ENCODE results near the gene SYCP2. TPM values are rescaled to one million over a fixed set of nuclear protein-coding genes. Genes with fewer than 3 reads are reported as not detected.
"Not testable (repeated sequence)": the region's sequence is repeated elsewhere in the genome, so short reads cannot be mapped to it uniquely, and the experiment has no call there.

The SYCP2 gene
- total and polyA plus RNA-seq, 4 donors: 0.38 to 5.9 (median 4.0) TPM

DNA sequence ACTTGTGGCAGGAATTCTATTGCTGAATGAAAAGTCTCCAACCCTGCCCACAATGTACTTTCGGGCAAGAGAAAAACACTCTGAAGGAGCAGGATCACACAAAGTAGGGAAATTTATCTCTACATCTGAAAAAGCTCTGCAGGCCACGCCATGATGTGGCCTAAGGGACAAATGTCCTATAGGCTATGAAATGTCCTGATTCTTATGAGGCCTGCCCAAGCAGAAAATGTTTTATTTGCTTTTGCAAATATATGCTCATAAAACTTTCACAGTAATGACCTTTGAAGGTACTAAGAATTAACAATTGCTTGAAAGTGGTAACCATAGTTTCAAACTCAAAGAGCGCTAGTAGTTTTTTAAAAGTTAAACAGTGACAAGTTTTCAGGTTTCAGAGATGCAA lies 31.0 kb downstream of the SYCP2 start:
- Histone ChIP-seq H3K4me3 (ENCODE audit: low read length in 2 of 2) (no peak overlapping the region), H3K27ac (ENCODE audit: low read depth in 1 of 2, low read length in 2 of 2) (no peak overlapping the region), H3K27me3 (ENCODE audit: control insufficient read depth in 1 of 2, insufficient read depth in 2 of 2, low read length in 1 of 2) (no peaks in the 10 kb centered on the region), H3K4me1 (ENCODE audit: control insufficient read depth in 1 of 2, insufficient read depth in 2 of 2, low read length in 2 of 2) (no peaks in the 10 kb centered on the region), H3K36me3 (ENCODE audit: control insufficient read depth in 1 of 2, insufficient read depth in 2 of 2, low read length in 1 of 2) (no peaks in the 10 kb centered on the region), H3K9me3 (ENCODE audit: control insufficient read depth, low read length) (no peaks in the 10 kb centered on the region)
- no peak for ATAC-seq (ENCODE audit: low FRiP score)
- WGBS, 2 donors: 94% methylated on average over 3 of the region's 3 CpGs
- DNase-seq: no peak
- intact Hi-C loops (cut with DNase I): no loop called here

DNA sequence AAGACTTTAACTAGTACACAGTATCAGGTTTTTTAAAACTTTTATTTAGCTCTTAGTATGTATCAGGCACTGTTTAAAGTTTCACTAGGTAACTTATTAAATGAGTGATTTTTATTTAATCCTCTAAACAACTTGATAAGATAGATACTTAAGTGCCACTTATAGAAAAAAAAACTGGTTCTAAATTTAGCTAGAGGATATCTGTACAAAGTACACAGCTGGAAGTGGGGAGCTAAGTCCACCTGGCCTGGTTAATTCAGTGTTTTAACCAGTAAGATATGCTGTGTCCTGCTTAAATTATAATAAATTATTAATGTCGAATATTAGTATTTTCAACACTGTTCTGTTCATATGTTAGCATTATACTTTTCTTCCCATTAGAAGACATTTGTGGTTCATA lies 37.5 kb downstream of the SYCP2 start:
- Histone ChIP-seq H3K27ac (ENCODE audit: low read depth in 1 of 2, low read length in 2 of 2) (no peak overlapping the region), H3K9me3 (ENCODE audit: control insufficient read depth, low read length) (no peaks in the 10 kb centered on the region), H3K27me3 (ENCODE audit: control insufficient read depth in 1 of 2, insufficient read depth in 2 of 2, low read length in 1 of 2) (no peaks in the 10 kb centered on the region), H3K36me3 (ENCODE audit: control insufficient read depth in 1 of 2, insufficient read depth in 2 of 2, low read length in 1 of 2) (no peaks in the 10 kb centered on the region), H3K4me1 (ENCODE audit: control insufficient read depth in 1 of 2, insufficient read depth in 2 of 2, low read length in 2 of 2) (no peaks in the 10 kb centered on the region), H3K4me3 (ENCODE audit: low read length in 2 of 2) (no peak overlapping the region)
- DNase-seq (no peak), ATAC-seq (ENCODE audit: low FRiP score) (no peak)
- WGBS, 2 donors: 91 to 97% methylated on average over 1 of the region's 1 CpG
- intact Hi-C loops (cut with DNase I): no loop called here

DNA sequence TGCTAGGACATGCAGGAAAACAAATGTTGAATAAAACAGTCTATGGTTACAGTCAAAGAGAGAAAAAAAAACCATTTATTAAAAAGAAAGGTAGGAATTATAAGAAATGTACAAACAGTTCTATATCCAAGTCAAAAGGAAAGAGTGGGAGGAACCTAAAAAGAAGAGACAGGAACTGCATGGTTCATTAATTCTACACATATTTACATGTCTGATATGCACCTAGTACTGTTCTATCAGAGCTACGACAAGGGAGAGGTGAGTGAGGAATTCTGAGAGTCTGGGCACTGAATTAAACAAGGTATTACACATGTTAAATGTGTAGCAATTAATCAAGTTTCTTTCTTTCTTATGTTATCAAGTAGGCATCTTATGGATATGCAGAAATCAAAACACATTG lies 41.9 kb downstream of the SYCP2 start:
- H3K36me3 ChIP-seq (ENCODE audit: control insufficient read depth in 1 of 2, insufficient read depth in 2 of 2, low read length in 1 of 2): no peaks in the 10 kb centered on the region
- DNase-seq (no peak), ATAC-seq (ENCODE audit: low FRiP score) (no peak)
- no peak overlapping the region for H3K4me3 ChIP-seq (ENCODE audit: low read length in 2 of 2)
- no peaks in the 10 kb centered on the region for H3K27me3 ChIP-seq (ENCODE audit: control insufficient read depth in 1 of 2, insufficient read depth in 2 of 2, low read length in 1 of 2)
- H3K4me1 ChIP-seq (ENCODE audit: control insufficient read depth in 1 of 2, insufficient read depth in 2 of 2, low read length in 2 of 2): no peaks in the 10 kb centered on the region
- H3K9me3 ChIP-seq (ENCODE audit: control insufficient read depth, low read length): no peaks in the 10 kb centered on the region
- intact Hi-C loops (cut with DNase I): no loop called here
- WGBS, 2 donors: 73 to 81% methylated on average over 1 of the region's 1 CpG
- no peak overlapping the region for H3K27ac ChIP-seq (ENCODE audit: low read depth in 1 of 2, low read length in 2 of 2)

DNA sequence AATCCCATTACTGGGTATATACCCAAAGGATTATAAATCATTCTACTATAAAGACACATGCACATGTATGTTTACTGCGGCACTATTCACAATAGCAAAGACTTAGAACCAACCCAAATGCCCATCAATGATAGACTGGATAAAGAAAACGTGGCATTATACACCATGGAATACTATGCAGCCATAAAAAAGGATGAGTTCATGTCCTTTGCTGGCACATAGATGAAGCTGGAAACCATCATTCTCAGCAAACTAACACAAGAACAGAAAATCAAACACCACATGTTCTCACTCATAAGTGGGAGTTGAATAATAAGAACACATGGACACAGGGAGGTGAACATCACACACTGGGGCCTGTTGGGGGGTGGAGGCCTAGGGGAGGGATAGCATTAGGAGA lies 43.4 kb downstream of the SYCP2 start:
- ATAC-seq (ENCODE audit: low FRiP score); H3K27ac ChIP-seq (ENCODE audit: low read depth in 1 of 2, low read length in 2 of 2); DNase-seq; H3K9me3 ChIP-seq (ENCODE audit: control insufficient read depth, low read length); H3K27me3 ChIP-seq (ENCODE audit: control insufficient read depth in 1 of 2, insufficient read depth in 2 of 2, low read length in 1 of 2); H3K36me3 ChIP-seq (ENCODE audit: control insufficient read depth in 1 of 2, insufficient read depth in 2 of 2, low read length in 1 of 2); H3K4me3 ChIP-seq (ENCODE audit: low read length in 2 of 2); intact Hi-C loops (cut with DNase I); H3K4me1 ChIP-seq (ENCODE audit: control insufficient read depth in 1 of 2, insufficient read depth in 2 of 2, low read length in 2 of 2): not testable (repeated sequence)
- WGBS, 2 donors: 82 to 89% methylated on average over 2 of the region's 2 CpGs

DNA sequence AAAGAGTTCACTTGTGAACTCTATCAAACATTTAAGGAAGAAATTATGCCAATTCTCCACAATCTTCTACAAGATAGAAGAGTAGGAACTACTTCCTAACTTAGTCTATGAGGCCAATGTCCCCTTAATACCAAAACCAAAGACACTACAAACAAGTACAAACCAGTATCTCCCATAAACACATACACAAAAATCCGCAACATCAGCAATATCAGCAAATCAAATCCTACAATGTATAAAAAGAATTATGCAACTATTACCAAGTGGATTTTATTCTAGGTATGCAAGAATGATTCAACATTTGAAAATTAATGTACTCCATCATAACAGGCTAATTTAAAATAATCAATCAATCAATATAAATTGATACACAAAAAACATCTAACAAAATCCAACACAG lies 45.4 kb downstream of the SYCP2 start:
- DNase-seq: no peak
- ATAC-seq (ENCODE audit: low FRiP score): no peak
- 96 to 99% methylated on average over 1 of the region's 1 CpG for WGBS, 2 donors
- Histone ChIP-seq H3K36me3 (ENCODE audit: control insufficient read depth in 1 of 2, insufficient read depth in 2 of 2, low read length in 1 of 2) (no peaks in the 10 kb centered on the region), H3K4me1 (ENCODE audit: control insufficient read depth in 1 of 2, insufficient read depth in 2 of 2, low read length in 2 of 2) (no peaks in the 10 kb centered on the region), H3K27me3 (ENCODE audit: control insufficient read depth in 1 of 2, insufficient read depth in 2 of 2, low read length in 1 of 2) (no peaks in the 10 kb centered on the region), H3K9me3 (ENCODE audit: control insufficient read depth, low read length) (no peaks in the 10 kb centered on the region), H3K4me3 (ENCODE audit: low read length in 2 of 2) (no peak overlapping the region), H3K27ac (ENCODE audit: low read depth in 1 of 2, low read length in 2 of 2) (no peak overlapping the region)
- intact Hi-C loops (cut with DNase I): no loop called here

DNA sequence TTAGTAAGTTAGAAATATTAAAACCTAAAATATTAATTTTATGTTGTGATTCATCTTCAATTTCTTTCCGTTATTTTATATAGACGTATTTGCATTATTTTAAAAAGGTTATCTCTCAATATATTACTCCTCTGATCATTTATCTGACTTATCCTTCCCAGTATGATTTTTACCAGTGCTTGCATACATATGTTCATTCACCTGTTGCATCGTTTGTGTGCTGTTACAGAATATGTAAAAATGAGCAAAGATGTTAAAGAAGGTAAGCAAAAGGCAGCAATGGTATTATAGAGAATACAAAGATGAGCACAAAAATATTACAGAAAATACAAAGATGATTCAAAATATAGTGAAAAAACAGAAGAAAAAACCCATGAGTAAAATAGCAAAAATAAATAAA lies 48.9 kb downstream of the SYCP2 start:
- H3K9me3 ChIP-seq (ENCODE audit: control insufficient read depth, low read length): no peaks in the 10 kb centered on the region
- no peak overlapping the region for H3K4me3 ChIP-seq (ENCODE audit: low read length in 2 of 2)
- no peak for DNase-seq
- no peak for ATAC-seq (ENCODE audit: low FRiP score)
- no peak overlapping the region for H3K27ac ChIP-seq (ENCODE audit: low read depth in 1 of 2, low read length in 2 of 2)
- no peaks in the 10 kb centered on the region for H3K4me1 ChIP-seq (ENCODE audit: control insufficient read depth in 1 of 2, insufficient read depth in 2 of 2, low read length in 2 of 2)
- WGBS, 2 donors: 88 to 91% methylated on average over 3 of the region's 3 CpGs
- intact Hi-C loops (cut with DNase I): no loop called here
- no peaks in the 10 kb centered on the region for H3K36me3 ChIP-seq (ENCODE audit: control insufficient read depth in 1 of 2, insufficient read depth in 2 of 2, low read length in 1 of 2)
- H3K27me3 ChIP-seq (ENCODE audit: control insufficient read depth in 1 of 2, insufficient read depth in 2 of 2, low read length in 1 of 2): no peaks in the 10 kb centered on the region

DNA sequence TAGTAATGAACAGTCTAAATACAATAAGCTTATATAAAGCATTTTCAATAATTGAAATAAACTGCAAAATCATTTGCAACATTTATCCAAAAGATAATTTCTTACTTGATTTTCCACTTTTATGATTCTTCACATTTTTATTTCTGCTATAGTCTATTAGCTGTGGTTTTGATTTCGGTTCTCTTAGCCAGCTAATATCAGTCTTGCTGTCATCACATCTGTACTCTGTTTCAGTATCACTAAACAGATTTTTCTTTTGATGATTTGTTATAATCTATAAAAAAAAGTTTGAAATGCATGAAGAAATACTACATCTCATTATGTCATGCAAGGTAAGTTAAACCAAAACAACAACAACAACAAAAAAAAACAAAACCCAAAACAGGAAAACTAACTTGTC lies 53.2 kb downstream of the SYCP2 start:
- Histone ChIP-seq H3K36me3 (ENCODE audit: control insufficient read depth in 1 of 2, insufficient read depth in 2 of 2, low read length in 1 of 2) (no peaks in the 10 kb centered on the region), H3K4me3 (ENCODE audit: low read length in 2 of 2) (no peak overlapping the region), H3K27ac (ENCODE audit: low read depth in 1 of 2, low read length in 2 of 2) (no peak overlapping the region), H3K4me1 (ENCODE audit: control insufficient read depth in 1 of 2, insufficient read depth in 2 of 2, low read length in 2 of 2) (no peaks in the 10 kb centered on the region), H3K9me3 (ENCODE audit: control insufficient read depth, low read length) (no peaks in the 10 kb centered on the region), H3K27me3 (ENCODE audit: control insufficient read depth in 1 of 2, insufficient read depth in 2 of 2, low read length in 1 of 2) (no peaks in the 10 kb centered on the region)
- no peak for DNase-seq
- ATAC-seq (ENCODE audit: low FRiP score): no peak
- 74 to 89% methylated on average over 1 of the region's 1 CpG for WGBS, 2 donors
- intact Hi-C loops (cut with DNase I): no loop called here

DNA sequence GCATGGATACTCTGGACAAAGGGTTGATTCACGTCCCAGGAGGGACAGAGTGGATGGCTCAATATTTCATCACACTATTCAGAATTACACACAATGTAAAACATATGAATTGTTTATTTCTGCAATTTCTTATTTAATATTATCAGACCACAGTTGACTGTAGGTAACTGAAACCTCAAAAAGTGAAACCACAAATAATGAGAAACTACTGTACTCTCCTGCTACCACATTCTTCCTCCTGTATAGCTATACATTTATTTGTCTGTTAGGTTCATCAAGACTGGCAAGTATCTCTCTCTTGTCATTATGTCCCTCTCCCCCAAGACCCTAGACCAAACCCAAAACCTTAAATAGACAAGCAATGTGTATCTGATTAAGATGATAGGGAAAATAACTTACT lies 60.0 kb downstream of the SYCP2 start:
- no peak overlapping the region for H3K27ac ChIP-seq (ENCODE audit: low read depth in 1 of 2, low read length in 2 of 2)
- DNase-seq: no peak
- H3K36me3 ChIP-seq (ENCODE audit: control insufficient read depth in 1 of 2, insufficient read depth in 2 of 2, low read length in 1 of 2): no peaks in the 10 kb centered on the region
- H3K27me3 ChIP-seq (ENCODE audit: control insufficient read depth in 1 of 2, insufficient read depth in 2 of 2, low read length in 1 of 2): no peaks in the 10 kb centered on the region
- WGBS, 2 donors: 96 to 97% methylated on average over 1 of the region's 1 CpG
- no peaks in the 10 kb centered on the region for H3K9me3 ChIP-seq (ENCODE audit: control insufficient read depth, low read length)
- intact Hi-C loops (cut with DNase I): no loop called here
- no peaks in the 10 kb centered on the region for H3K4me1 ChIP-seq (ENCODE audit: control insufficient read depth in 1 of 2, insufficient read depth in 2 of 2, low read length in 2 of 2)
- ATAC-seq (ENCODE audit: low FRiP score): no peak
- no peak overlapping the region for H3K4me3 ChIP-seq (ENCODE audit: low read length in 2 of 2)

DNA sequence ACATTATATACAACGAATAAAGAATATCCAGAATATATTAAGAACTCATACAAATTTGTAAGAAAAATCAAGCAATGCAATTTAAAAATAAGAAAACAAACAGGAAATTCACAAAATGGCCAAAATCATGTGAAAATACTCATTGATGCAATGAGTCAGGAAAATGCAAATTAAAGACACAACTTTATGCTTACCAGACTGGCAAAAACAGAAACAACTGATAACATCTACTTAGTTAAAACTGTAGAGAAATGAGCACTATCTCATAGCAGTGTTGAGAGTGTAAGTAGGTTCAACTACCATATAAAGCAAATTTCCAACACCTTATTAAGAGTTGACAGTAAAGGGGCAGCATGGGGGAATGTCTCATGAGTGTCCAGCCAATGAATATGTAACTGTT lies 62.3 kb downstream of the SYCP2 start:
- 91% methylated on average over 1 of the region's 1 CpG for WGBS, 2 donors
- H3K36me3 ChIP-seq (ENCODE audit: control insufficient read depth in 1 of 2, insufficient read depth in 2 of 2, low read length in 1 of 2): no peaks in the 10 kb centered on the region
- no peaks in the 10 kb centered on the region for H3K9me3 ChIP-seq (ENCODE audit: control insufficient read depth, low read length)
- H3K27me3 ChIP-seq (ENCODE audit: control insufficient read depth in 1 of 2, insufficient read depth in 2 of 2, low read length in 1 of 2): no peaks in the 10 kb centered on the region
- DNase-seq (no peak), ATAC-seq (ENCODE audit: low FRiP score) (no peak)
- H3K4me3 ChIP-seq (ENCODE audit: low read length in 2 of 2): no peak overlapping the region
- intact Hi-C loops (cut with DNase I): no loop called here
- H3K4me1 ChIP-seq (ENCODE audit: control insufficient read depth in 1 of 2, insufficient read depth in 2 of 2, low read length in 2 of 2): no peaks in the 10 kb centered on the region
- no peak overlapping the region for H3K27ac ChIP-seq (ENCODE audit: low read depth in 1 of 2, low read length in 2 of 2)

Data from aorta (tissue), 5 donors.